ENCODE results near the gene CEP85. TPM values are rescaled to one million over a fixed set of nuclear protein-coding genes. Genes with fewer than 3 reads are reported as not detected.
"Not testable (repeated sequence)": the region's sequence is repeated elsewhere in the genome, so short reads cannot be mapped to it uniquely, and the experiment has no call there.

Gene CEP85
- total and polyA plus RNA-seq, 12 donors: 7.0 to 74.5 (median 52.0) TPM

GRCh38 chr1:26291433-26291832, 57.4 kb downstream of the CEP85 start:
- no peak for TF ChIP-seq CTCF (IDR thresholded peaks at IDR 0.05)
- whole genome bisulfite sequencing, 2 donors: 91 to 94% methylated on average over 3 of the region's 3 CpGs
- H3K27ac ChIP-seq: peak overlapping the region in 5 of 10 donors; percentile 46 to 98 (median 62)
- DNase-seq (no peak), ATAC-seq (no peak)
- peaks cover 0 to 67% (median 24%) of the 10 kb centered on the region in 9 donors for H3K4me1 ChIP-seq
- no peaks in the 10 kb centered on the region for H3K27me3 ChIP-seq
- H3K9me3 ChIP-seq: no peaks in the 10 kb centered on the region
- intact Hi-C loops (cut with DNase I): no loop called here
- no peak overlapping the region for H3K4me3 ChIP-seq
- H3K36me3 ChIP-seq: peaks cover 0 to 7% (median 0%) of the 10 kb centered on the region in 9 donors

GRCh38 chr1:26291939-26292338, 57.9 kb downstream of the CEP85 start:
- Histone ChIP-seq H3K27me3 (no peaks in the 10 kb centered on the region), H3K27ac (peak overlapping the region in 3 of 10 donors; percentile 48 to 98 (median 76)), H3K4me1 (peaks cover 0 to 62% (median 20%) of the 10 kb centered on the region in 9 donors), H3K4me3 (no peak overlapping the region), H3K36me3 (peaks cover 0 to 12% (median 0%) of the 10 kb centered on the region in 9 donors), H3K9me3 (no peaks in the 10 kb centered on the region)
- TF ChIP-seq CTCF (IDR thresholded peaks at IDR 0.05): no peak
- no peak for ATAC-seq
- no peak for DNase-seq
- WGBS, 2 donors: 84 to 92% methylated on average over 4 of the region's 4 CpGs
- intact Hi-C loops (cut with DNase I): no loop called here

GRCh38 chr1:26292735-26293134, 58.7 kb downstream of the CEP85 start:
- DNase-seq; H3K9me3 ChIP-seq; ATAC-seq; H3K4me3 ChIP-seq; intact Hi-C loops (cut with DNase I); H3K27me3 ChIP-seq: not testable (repeated sequence)
- 87 to 91% methylated on average over 4 to 5 of the region's 5 CpGs for WGBS, 2 donors
- H3K27ac ChIP-seq: peak overlapping the region in 1 of 10 donors; percentile 98
- H3K36me3 ChIP-seq: peaks cover 0 to 16% (median 0%) of the 10 kb centered on the region in 9 donors
- H3K4me1 ChIP-seq: peaks cover 0 to 55% (median 14%) of the 10 kb centered on the region in 9 donors

- TF ChIP-seq CTCF (IDR thresholded peaks at IDR 0.05): no peak
- 85% methylated on average over 11 of the region's 11 CpGs for WGBS, 2 donors
- no peaks in the 10 kb centered on the region for H3K9me3 ChIP-seq
Measured at GRCh38 chr1:26293911-26294463, 60.0 kb downstream of the CEP85 start.

More at GRCh38 chr1:26293911-26294463, 60.0 kb downstream of the CEP85 start:
- no peak overlapping the region for H3K4me3 ChIP-seq
- peaks cover 0 to 16% (median 0%) of the 10 kb centered on the region in 9 donors for H3K36me3 ChIP-seq
- H3K27me3 ChIP-seq: no peaks in the 10 kb centered on the region
- intact Hi-C loops (cut with DNase I): no loop called here
- ATAC-seq (no peak), DNase-seq (no peak)
- peaks cover 0 to 49% (median 8%) of the 10 kb centered on the region in 9 donors for H3K4me1 ChIP-seq
- H3K27ac ChIP-seq: no peak overlapping the region
